Spleen (tissue), 11 donors: ENCODE data around the gene DEK. TPM values are rescaled to one million over a fixed set of nuclear protein-coding genes. Genes with fewer than 3 reads are reported as not detected.
"Not testable (repeated sequence)": the region's sequence is repeated elsewhere in the genome, so short reads cannot be mapped to it uniquely, and the experiment has no call there.

Source experiments
- DNase-seq: peaks from one replicate; pipeline ENCODE4 v3.0.0-alpha.2; 2020
- H3K27ac ChIP-seq, 8 donors: fragments of 200-600 bp; sonication (generic) in 7 of 8; 1 replicate in 4 of 8; 2 replicates in 4 of 8; pipeline versions ENCODE4 v1.5.0 to v1.8.0; 2016 to 2021; ENCODE audit warnings: inconsistent platforms in 4 of 8, mild to moderate bottlenecking in 4 of 8, moderate library complexity in 1 of 8
- H3K27me3 ChIP-seq, 7 donors: fragments of 200-600 bp; sonication (generic) in 6 of 7; replicated peaks in 1 of 7; 1 replicate in 4 of 7; 2 replicates in 3 of 7; pipeline versions ENCODE4 v1.5.0 to v1.8.0; 2016 to 2021; ENCODE audit warnings: inconsistent platforms in 3 of 7, mild to moderate bottlenecking in 1 of 7
- H3K36me3 ChIP-seq, 6 donors: fragments of 200-600 bp; sonication (generic) in 5 of 6; 1 replicate in 4 of 6; 2 replicates in 2 of 6; pipeline versions ENCODE4 v1.5.0 to v1.8.0; 2016 to 2021; ENCODE audit warnings: inconsistent platforms in 2 of 6
- H3K4me1 ChIP-seq, 6 donors: fragments of 200-600 bp; sonication (generic) in 5 of 6; 1 replicate in 3 of 6; 2 replicates in 3 of 6; pipeline versions ENCODE4 v1.5.0 to v1.8.0; 2016 to 2021; ENCODE audit warnings: inconsistent platforms in 3 of 6
- H3K4me3 ChIP-seq, 8 donors: fragments of 200-600 bp; sonication (generic) in 7 of 8; 1 replicate in 4 of 8; 2 replicates in 4 of 8; pipeline versions ENCODE4 v1.5.0 to v1.8.0; 2016 to 2021; ENCODE audit warnings: inconsistent platforms in 4 of 8, mild to moderate bottlenecking in 4 of 8, moderate library complexity in 2 of 8
- H3K9me3 ChIP-seq, 8 donors: fragments of 200-600 bp; sonication (generic) in 7 of 8; 1 replicate in 4 of 8; 2 replicates in 4 of 8; pipeline versions ENCODE4 v1.5.0 to v1.8.0; 2016 to 2021; ENCODE audit warnings: inconsistent platforms in 4 of 8
- POLR2A ChIP-seq, 3 donors: fragments of 450-650 bp; IDR thresholded peaks; one replicate each; pipeline ENCODE4 v1.5.1; 2017; ENCODE audit warnings: antibody characterized with exemption in 3 of 3, mild to moderate bottlenecking in 1 of 3
- POLR2AphosphoS5 ChIP-seq, 3 donors: sonication (generic); formaldehyde crosslinking; IDR thresholded peaks; one replicate each; pipeline ENCODE4 v1.5.1; 2017; ENCODE audit warnings: antibody characterized with exemption in 3 of 3
- WGBS, 5 donors: extraction: QIAGEN DNeasy Blood & Tissue Kit in 3 of 5; methylation state at CpG; one replicate each; pipeline versions ENCODE4 v1.1.5 to v1.1.7; 2013 to 2018; 5-methylcytosine and 5-hydroxymethylcytosine counted together
- intact Hi-C: fragments of 100-400 bp; cut with DNase I; formaldehyde crosslinking; loops from one replicate; pipeline ENCODE4 v1.15.0; 2023; ENCODE audit warnings: low total_unique reads
- polyA plus RNA-seq, 3 donors: library from polyadenylated mRNA; stranded (reverse); fragments of 200-250 nt; gene quantifications; one replicate each; pipeline ENCODE4 v1.2.1, GENCODE V29; 2013
- total RNA-seq, 7 donors: library from RNA; depleted of rRNA in 3 of 7; stranded (reverse); fragments of >200 nt in 3 of 7; fragmentation: NEBNext Ultra II Directional in 4 of 7; extraction: Animal tissue kit (Norgen Biotek cat#: 25700) in 4 of 7; gene quantifications; one replicate each; pipeline versions ENCODE4 v1.1.0 to v1.2.1, GENCODE V29; 2016 to 2021
- TF ChIP-seq, protein P1 (sequence below), 11 experiments: fragments of 200-600 bp in 7 of 11; fragments of 450-650 bp in 4 of 11; sonication (generic) in 4 of 11; IDR thresholded peaks in 8 of 11; conservative IDR thresholded peaks in 3 of 11; 1 replicate in 7 of 11; 2 replicates in 4 of 11; pipeline versions ENCODE4 v1.4.0 to v1.8.0; 2016 to 2021; ENCODE audit warnings: antibody characterized with exemption in 11 of 11, inconsistent platforms in 4 of 11, mild to moderate bottlenecking in 1 of 11
- donor health status: healthy with polysubstance abuse.
- donor health status: DM: no; HTN: no; CAD: no; lungs with moderate emphysema.
- donor health status: DM: no; HTN: no; CAD: no.
- donor health status: Bipolar disorder and iron deficiency.
- donor health status: healthy.
- donor health status: DM: no; HTN: no; CAD: no.
- donor health status: DM: yes; HTN: yes; CAD: no.

The DEK gene
- total and polyA plus RNA-seq, 10 donors = 27.4 to 133 (median 73.9) TPM

- DNase-seq = no peak
- H3K9me3 ChIP-seq = no peaks in the 10 kb centered on the region
- no peak overlapping the region for H3K4me3 ChIP-seq
- TF ChIP-seq, protein P1, sequence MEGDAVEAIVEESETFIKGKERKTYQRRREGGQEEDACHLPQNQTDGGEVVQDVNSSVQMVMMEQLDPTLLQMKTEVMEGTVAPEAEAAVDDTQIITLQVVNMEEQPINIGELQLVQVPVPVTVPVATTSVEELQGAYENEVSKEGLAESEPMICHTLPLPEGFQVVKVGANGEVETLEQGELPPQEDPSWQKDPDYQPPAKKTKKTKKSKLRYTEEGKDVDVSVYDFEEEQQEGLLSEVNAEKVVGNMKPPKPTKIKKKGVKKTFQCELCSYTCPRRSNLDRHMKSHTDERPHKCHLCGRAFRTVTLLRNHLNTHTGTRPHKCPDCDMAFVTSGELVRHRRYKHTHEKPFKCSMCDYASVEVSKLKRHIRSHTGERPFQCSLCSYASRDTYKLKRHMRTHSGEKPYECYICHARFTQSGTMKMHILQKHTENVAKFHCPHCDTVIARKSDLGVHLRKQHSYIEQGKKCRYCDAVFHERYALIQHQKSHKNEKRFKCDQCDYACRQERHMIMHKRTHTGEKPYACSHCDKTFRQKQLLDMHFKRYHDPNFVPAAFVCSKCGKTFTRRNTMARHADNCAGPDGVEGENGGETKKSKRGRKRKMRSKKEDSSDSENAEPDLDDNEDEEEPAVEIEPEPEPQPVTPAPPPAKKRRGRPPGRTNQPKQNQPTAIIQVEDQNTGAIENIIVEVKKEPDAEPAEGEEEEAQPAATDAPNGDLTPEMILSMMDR (IDR thresholded peaks at IDR 0.05 in 8 of 11, conservative IDR thresholded peaks at IDR 0.05 in 3 of 11) = no peak
- TF ChIP-seq POLR2AphosphoS5 (IDR thresholded peaks at IDR 0.05) (no peak), POLR2A (IDR thresholded peaks at IDR 0.05) (no peak)
- no peaks in the 10 kb centered on the region for H3K27me3 ChIP-seq
- intact Hi-C loops = no loop called here
- H3K4me1 ChIP-seq = peaks cover 0 to 30% (median 16%) of the 10 kb centered on the region in 6 donors
- no peak overlapping the region for H3K27ac ChIP-seq
- H3K36me3 ChIP-seq = peaks cover 0 to 96% (median 36%) of the 10 kb centered on the region in 6 donors
- 76 to 88% (median 85%) methylated on average over 6 of the region's 6 CpGs for WGBS, 5 donors
Measured at GRCh38 chr6:18211338-18211737, 53.0 kb downstream of the DEK start.

GRCh38 chr6:18210707-18211106 is 53.6 kb downstream of the DEK start:
- DNase-seq = no peak
- Histone ChIP-seq H3K36me3 (peaks cover 0 to 97% (median 41%) of the 10 kb centered on the region in 6 donors), H3K27me3 (no peaks in the 10 kb centered on the region), H3K27ac (no peak overlapping the region), H3K4me1 (peaks cover 0 to 24% (median 10%) of the 10 kb centered on the region in 6 donors), H3K9me3 (no peaks in the 10 kb centered on the region), H3K4me3 (no peak overlapping the region)
- TF ChIP-seq, protein P1 (IDR thresholded peaks at IDR 0.05 in 8 of 11, conservative IDR thresholded peaks at IDR 0.05 in 3 of 11) = no peak
- TF ChIP-seq POLR2AphosphoS5 (IDR thresholded peaks at IDR 0.05) (no peak), POLR2A (IDR thresholded peaks at IDR 0.05) (no peak)
- 92 to 95% (median 93%) methylated on average over 5 of the region's 5 CpGs for WGBS, 5 donors
- intact Hi-C loops = no loop called here

DNA sequence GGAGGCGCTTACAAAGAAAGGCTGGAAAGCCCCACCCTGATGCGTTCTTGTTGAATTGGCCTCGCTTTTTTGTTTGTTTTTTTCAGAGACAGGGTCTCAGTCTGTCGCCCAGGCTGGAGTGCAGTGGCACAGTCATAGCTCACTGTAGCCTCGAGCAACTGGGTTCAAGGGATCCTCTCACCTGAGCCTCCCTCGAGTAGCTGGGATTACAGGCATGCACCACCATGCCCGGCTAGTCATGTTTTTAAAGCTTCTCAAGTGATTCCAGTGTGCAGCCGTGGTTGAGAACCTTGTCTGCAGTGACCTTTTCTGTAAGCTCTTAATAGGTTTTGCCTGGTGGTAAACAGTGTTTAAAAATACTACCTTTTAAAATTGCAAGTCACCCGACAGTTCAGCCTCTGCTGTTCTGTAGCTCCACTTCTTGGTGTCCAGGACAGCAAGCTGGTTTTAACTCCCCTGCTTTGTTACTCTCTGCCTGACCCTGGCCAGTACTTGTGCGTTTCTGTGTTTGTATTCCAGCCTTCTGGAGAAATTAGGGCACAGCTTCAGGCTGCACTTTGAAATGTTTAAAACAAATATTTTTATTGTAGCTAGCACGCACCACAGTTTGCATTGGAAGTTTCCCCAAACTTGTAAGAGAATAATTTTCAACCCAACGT is 54.7 kb downstream of the DEK start:
- Histone ChIP-seq H3K4me3 (no peak overlapping the region), H3K36me3 (peaks cover 0 to 98% (median 43%) of the 10 kb centered on the region in 6 donors), H3K9me3 (no peaks in the 10 kb centered on the region), H3K27me3 (no peaks in the 10 kb centered on the region), H3K4me1 (peaks cover 0 to 13% (median under 1%) of the 10 kb centered on the region in 6 donors), H3K27ac (no peak overlapping the region)
- intact Hi-C loops = no loop called here
- 89 to 92% (median 91%) methylated on average over 12 of the region's 12 CpGs for WGBS, 5 donors
- no peak for DNase-seq
- no peak for TF ChIP-seq POLR2A (IDR thresholded peaks at IDR 0.05)
- TF ChIP-seq POLR2AphosphoS5 (IDR thresholded peaks at IDR 0.05) = no peak
- TF ChIP-seq, protein P1 (IDR thresholded peaks at IDR 0.05 in 8 of 11, conservative IDR thresholded peaks at IDR 0.05 in 3 of 11) = no peak

DNA sequence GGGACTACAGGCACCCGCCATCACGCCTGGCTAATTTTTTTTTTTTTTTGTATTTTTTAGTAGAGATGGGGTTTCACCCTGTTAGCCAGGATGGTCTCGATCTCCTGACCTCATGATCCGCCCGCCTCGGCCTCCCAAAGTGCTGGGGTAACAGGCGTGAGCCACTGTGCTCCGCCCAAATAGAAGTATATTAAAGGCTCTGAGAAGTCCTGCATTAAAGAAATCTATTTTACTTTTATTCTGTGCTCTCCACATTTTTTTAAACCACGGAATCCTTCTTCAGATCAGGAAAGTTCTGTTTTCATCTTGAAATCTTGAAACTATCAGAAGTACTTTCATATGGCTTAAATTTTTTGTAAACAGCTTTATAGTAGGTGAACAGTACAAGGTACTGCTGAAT is 55.6 kb downstream of the DEK start:
- H3K9me3 ChIP-seq, H3K4me3 ChIP-seq, intact Hi-C loops, H3K27ac ChIP-seq, H3K27me3 ChIP-seq, DNase-seq, H3K4me1 ChIP-seq: not testable (repeated sequence)
- WGBS, 5 donors = 84 to 96% (median 93%) methylated on average over 8 to 9 of the region's 9 CpGs
- peaks cover 0 to 98% (median 45%) of the 10 kb centered on the region in 6 donors for H3K36me3 ChIP-seq
